Hepatocyte (in vitro differentiated cells): ENCODE results near the gene CDK14.

ENCODE experiments used
- CTCF ChIP-seq: fragments of 200-600 bp; sonication (generic); IDR thresholded peaks from 2 replicates; pipeline ENCODE4 v1.5.1; 2016; ENCODE audit warnings: antibody characterized with exemption, mild to moderate bottlenecking; ENCODE audit not compliant: poor library complexity
- EZH2phosphoT487 ChIP-seq: fragments of 200-600 bp; sonication (generic); IDR thresholded peaks from one replicate; pipeline ENCODE4 v1.6.1; 2018; ENCODE audit warnings: antibody characterized with exemption, mild to moderate bottlenecking, low read depth, moderate library complexity; ENCODE audit not compliant: unreplicated experiment, severe bottlenecking

GRCh38 chr7:90988996-90989765 is 393.1 kb downstream of the CDK14 start:
- TF ChIP-seq CTCF (no peak), EZH2phosphoT487 (no peak)
